Astrocyte of the cerebellum (primary cell): ENCODE results near the gene EIF1AD.
"Not testable (repeated sequence)": the region's sequence is repeated elsewhere in the genome, so short reads cannot be mapped to it uniquely, and the experiment has no call there.

Source experiments
- DNase-seq: peaks from one replicate; pipeline ENCODE4 v3.0.0-alpha.2; 2011; ENCODE audit warnings: low read depth
- H3K4me3 ChIP-seq: 2 replicates; pipeline ENCODE4 v1.5.1; 2011; ENCODE audit warnings: mild to moderate bottlenecking, low read depth, low read length, moderate library complexity
- in situ Hi-C: cut with HindIII; loops from 2 replicates; pipeline ENCODE4 v1.10.0; 2017; ENCODE audit warnings: low sequenced_read_pairs
- TF ChIP-seq, protein P1 (sequence below): IDR thresholded peaks from 2 replicates; pipeline ENCODE4 v1.5.1; 2012; ENCODE audit warnings: low read length, low read depth, moderate library complexity, mild to moderate bottlenecking; ENCODE audit errors: missing control alignments

Gene EIF1AD

DNA sequence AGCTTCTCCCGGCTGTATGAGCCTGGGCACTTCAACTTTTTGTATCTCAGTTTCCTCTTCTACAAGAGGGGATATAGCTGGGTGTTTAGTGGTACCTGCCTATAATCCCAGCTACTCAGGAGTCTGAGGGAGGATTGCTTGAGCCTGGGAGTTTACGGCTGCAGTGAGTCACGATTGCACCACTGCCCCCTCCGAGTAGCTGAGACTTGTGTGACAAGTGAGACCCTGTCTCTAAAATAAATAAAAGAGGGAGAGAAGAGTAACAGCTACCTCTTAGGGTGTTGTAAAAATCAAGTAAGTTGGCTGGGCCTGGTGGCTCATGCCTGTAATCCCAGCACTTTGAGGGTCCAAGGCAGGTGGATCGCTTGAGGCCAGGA is 34.4 kb upstream of the EIF1AD start:
- no peak for DNase-seq
- TF ChIP-seq, protein P1, sequence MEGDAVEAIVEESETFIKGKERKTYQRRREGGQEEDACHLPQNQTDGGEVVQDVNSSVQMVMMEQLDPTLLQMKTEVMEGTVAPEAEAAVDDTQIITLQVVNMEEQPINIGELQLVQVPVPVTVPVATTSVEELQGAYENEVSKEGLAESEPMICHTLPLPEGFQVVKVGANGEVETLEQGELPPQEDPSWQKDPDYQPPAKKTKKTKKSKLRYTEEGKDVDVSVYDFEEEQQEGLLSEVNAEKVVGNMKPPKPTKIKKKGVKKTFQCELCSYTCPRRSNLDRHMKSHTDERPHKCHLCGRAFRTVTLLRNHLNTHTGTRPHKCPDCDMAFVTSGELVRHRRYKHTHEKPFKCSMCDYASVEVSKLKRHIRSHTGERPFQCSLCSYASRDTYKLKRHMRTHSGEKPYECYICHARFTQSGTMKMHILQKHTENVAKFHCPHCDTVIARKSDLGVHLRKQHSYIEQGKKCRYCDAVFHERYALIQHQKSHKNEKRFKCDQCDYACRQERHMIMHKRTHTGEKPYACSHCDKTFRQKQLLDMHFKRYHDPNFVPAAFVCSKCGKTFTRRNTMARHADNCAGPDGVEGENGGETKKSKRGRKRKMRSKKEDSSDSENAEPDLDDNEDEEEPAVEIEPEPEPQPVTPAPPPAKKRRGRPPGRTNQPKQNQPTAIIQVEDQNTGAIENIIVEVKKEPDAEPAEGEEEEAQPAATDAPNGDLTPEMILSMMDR: no peak
- in situ Hi-C loops: no loop called here
- H3K4me3 ChIP-seq: no peak overlapping the region

DNA sequence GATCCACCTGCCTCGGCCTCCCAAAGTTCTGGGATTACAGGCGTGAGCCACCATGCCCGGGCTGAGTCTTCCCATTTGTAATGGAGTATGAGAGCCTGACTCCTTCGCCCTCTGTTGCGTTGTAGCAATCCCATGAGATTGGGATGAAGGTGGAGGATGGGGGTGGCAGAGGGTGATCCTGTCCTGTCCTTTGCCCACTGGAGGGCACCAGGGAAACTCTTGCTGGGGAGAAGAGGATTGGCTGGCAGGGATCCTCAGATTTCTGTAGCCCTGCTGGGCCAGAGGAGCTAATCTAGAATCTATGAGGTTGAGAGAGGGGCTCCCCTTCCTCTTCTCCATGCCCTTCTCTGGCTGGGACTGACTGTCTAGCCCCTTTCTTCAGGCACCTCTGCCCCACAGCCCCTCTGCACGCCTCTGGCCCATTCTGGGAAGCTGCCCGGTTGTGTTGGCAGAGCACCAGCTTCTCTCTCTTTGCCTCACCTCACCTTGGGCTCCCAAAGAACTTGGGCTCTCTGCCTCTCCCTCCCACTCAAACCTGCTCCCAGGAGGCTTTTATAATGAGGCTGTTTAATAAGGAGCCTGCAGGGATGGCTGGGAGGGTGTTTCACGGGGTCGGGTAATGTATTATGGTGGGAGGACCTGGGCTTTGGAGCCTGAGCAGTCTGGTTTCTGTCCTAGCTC is 33.8 kb upstream of the EIF1AD start:
- TF ChIP-seq, protein P1: no peak
- in situ Hi-C loops: no loop called here
- H3K4me3 ChIP-seq: no peak overlapping the region
- DNase-seq: no peak

DNA sequence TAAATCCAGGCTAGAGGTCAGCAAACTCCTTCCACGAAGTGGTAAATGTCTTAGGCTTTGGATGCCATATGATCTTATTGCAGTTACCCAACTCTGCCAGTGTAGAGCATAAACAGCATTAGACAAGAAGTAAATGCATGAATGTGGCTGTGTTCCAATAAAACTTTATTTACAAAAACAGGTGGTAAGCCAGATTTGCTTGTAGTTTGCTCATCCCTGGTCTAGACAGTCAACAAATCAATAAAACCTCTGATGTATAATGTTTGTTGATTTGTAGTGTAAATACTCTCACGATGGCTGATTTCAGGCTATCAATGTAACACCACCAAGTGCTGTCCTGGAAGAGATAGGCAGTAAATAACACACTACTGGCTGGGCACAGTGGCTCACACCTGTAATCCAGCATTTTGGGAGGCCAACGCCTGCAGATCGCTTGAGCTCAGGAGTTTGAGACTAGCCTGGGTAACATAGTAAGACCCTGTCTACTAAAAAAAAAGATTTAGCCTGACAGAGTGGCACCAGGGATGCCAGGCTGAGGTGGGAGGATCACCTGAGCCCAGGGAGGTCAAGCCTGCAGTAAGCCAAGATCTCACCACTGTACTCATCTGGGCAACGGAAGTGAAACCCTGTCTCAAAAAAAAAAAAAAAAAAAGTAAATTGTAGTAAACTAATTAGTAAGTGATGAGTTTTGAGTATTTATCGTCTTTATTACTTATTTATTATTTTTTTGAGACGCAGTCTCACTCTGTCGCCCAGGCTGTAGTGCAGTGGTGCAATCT is 31.2 kb upstream of the EIF1AD start:
- in situ Hi-C loops: no loop called here
- TF ChIP-seq, protein P1: no peak
- DNase-seq: no peak
- no peak overlapping the region for H3K4me3 ChIP-seq

DNA sequence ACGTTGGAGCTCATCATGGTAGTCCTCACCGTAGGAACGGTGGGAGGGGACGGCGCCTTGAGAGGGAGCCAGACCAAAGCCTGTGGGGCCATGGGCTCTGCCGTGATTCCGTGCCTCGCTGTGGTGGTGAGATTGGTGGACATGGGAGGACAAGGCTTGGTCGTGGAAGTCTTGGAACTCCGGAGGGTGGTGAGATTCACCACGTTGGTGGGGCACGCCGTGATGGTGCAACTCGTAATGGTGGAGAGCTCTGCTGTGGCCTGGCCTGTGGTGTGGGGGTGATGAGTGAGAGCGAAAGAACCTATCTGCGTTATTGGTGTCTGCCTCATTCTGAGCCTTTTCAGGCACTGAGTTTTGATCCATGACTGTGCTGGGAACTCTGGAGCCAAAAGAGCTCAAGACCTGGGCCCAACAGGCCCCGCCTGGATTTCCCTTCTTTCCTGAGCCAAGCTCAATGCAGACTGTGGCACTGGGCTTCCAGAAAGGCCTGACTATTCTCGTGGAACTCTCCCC is 24.1 kb upstream of the EIF1AD start, which contains the start of gene CATSPER1:
Gene CATSPER1, minus strand, starts transcription at position 463 of the 513 bp plus-strand sequence. Its CDS starts 100 bp downstream, at position 363.
- no peak within 1 kb of the TSS for H3K4me3 ChIP-seq
- TF ChIP-seq, protein P1: no peak
- in situ Hi-C loops: no loop called here
- DNase-seq: no peak

DNA sequence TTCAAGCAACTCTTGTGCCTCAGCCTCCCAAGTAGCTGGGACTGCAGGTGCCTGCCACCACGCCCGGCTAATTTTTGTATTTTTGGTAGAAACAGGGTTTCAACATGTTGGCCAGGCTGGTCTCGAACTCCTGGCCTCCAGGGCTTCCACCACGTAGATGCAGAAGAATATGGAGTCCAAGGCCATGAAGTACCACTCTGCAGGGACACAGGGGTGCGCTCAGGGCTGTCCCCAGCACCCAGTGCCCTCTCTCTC is 21.2 kb upstream of the EIF1AD start:
- in situ Hi-C loops, DNase-seq, H3K4me3 ChIP-seq: not testable (repeated sequence)

DNA sequence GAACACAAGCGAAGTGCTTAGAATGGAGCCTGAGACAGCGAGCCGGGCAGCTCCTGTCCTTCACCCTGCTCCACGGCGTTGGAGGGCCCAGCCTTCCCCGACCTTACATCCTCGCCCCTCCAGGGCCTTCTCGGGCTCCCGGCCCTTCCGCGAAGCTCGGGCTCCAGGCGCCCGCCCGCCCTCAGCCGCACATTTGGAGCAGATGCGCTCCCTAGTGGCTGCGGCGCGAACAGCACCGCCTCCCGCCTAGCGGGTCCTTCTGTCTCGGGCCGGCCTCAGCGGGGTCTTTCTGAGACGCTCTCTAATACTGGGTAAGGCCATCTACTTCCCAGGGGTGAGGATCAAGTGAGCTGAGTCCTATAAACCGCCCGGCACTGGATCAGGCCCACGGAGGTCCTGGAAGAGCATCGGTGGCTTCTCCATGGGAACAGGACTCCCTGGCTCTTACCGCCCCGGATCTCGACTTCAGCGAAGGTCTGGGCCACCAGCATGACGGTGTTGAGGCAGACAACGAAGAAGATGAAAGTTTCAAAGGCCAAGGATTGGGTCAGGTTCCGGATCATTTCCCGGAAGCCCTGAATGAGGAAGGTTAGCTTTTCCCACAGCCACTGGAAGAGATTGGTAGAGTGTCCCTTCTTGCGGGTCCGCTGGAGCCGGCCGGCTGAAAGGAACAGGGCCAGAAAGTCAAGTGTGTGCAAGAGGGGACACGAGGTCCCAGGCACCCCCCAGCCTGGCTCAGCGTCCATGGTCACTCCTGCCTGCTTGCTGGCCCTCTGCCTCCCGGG is 20.6 kb upstream of the EIF1AD start:
- no peak overlapping the region for H3K4me3 ChIP-seq
- no peak for DNase-seq
- in situ Hi-C loops: no loop called here
- TF ChIP-seq, protein P1: peak; percentile 93
